Panc1 (cell line): ENCODE data around the gene ABI3BP. TPM values are rescaled to one million over a fixed set of nuclear protein-coding genes. Genes with fewer than 3 reads are reported as not detected.

Experiments used
- ATAC-seq: fragments of 200-7000 bp; cut with Tn5 transposase; 2 replicates; pipeline ENCODE4 v1.9.1; 2020; ENCODE audit warnings: mild to moderate bottlenecking, moderate library complexity
- BruUV-seq: library from RNA; stranded (reverse); fragments of 400-500 nt; replicated peaks from 2 replicates; lab custom pipeline; 2021; lab: Mats Ljungman, UMichigan
- CTCF ChIA-PET: fragments of 300-600 bp; sonication (Branson Sonifier 250); formaldehyde crosslinking; loops from one replicate; lab custom pipeline; 2022; ENCODE audit warnings: antibody characterized with exemption; lab: Charles Lee
- POLR2A ChIA-PET: fragments of 300-600 bp; sonication (Branson Sonifier 250); formaldehyde crosslinking; loops from one replicate; lab custom pipeline; 2022; ENCODE audit warnings: antibody characterized with exemption; lab: Charles Lee
- DNase-seq: peaks from one replicate; pipeline ENCODE4 v3.0.0-alpha.2; 2010; ENCODE audit warnings: low read depth, low spot score
- H3K27ac ChIP-seq: 2 replicates; pipeline ENCODE4 v1.5.1; 2011; ENCODE audit warnings: mild to moderate bottlenecking, low read length, inconsistent platforms
- H3K27me3 ChIP-seq: fragments of 200-500 bp; sonication (Bioruptor generic); 2 replicates; pipeline ENCODE4 v1.6.0; 2014; ENCODE audit warnings: low read length, inconsistent platforms; ENCODE audit not compliant: control insufficient read depth, insufficient read depth
- H3K36me3 ChIP-seq: fragments of 200-500 bp; sonication (Bioruptor generic); 2 replicates; pipeline ENCODE4 v1.5.1; 2014; ENCODE audit warnings: inconsistent platforms, mild to moderate bottlenecking, low read length, moderate library complexity; ENCODE audit not compliant: control insufficient read depth, insufficient read depth
- H3K4me1 ChIP-seq: 2 replicates; pipeline ENCODE4 v1.5.1; 2011; ENCODE audit warnings: inconsistent platforms, mild to moderate bottlenecking, low read length, moderate library complexity; ENCODE audit not compliant: control insufficient read depth, insufficient read depth
- H3K4me3 ChIP-seq, 2 experiments: 2 replicates each; pipeline ENCODE4 v1.5.1; 2011 to 2012; ENCODE audit warnings: low read depth in 2 of 2, low read length in 2 of 2, mild to moderate bottlenecking in 2 of 2, inconsistent platforms in 1 of 2, moderate library complexity in 1 of 2
- H3K9me3 ChIP-seq: fragments of 200-500 bp; sonication (Bioruptor generic); 2 replicates; pipeline ENCODE4 v1.5.1; 2014; ENCODE audit warnings: low read depth, mild to moderate bottlenecking, inconsistent platforms, low read length, moderate library complexity; ENCODE audit not compliant: control insufficient read depth, insufficient read depth
- CTCF ChIP-seq: fragments of 450-650 bp; IDR thresholded peaks from 2 replicates; pipeline ENCODE4 v1.5.1; 2017; ENCODE audit warnings: mild to moderate bottlenecking
- POLR2AphosphoS5 ChIP-seq: IDR thresholded peaks from 2 replicates; pipeline ENCODE4 v1.6.1; 2012; ENCODE audit warnings: mild to moderate bottlenecking, low read depth, low read length, moderate library complexity
- REST ChIP-seq, 2 experiments: IDR thresholded peaks; 2 replicates each; pipeline ENCODE4 v1.6.1; 2011 to 2012; ENCODE audit warnings: low read depth in 2 of 2, control low read depth in 1 of 2, low read length in 1 of 2, mild to moderate bottlenecking in 1 of 2, moderate library complexity in 1 of 2; ENCODE audit not compliant: insufficient read depth in 1 of 2
- SIN3A ChIP-seq: IDR thresholded peaks from 2 replicates; pipeline ENCODE4 v1.6.1; 2012; ENCODE audit warnings: low read depth, mild to moderate bottlenecking, low read length, moderate library complexity, borderline replicate concordance; ENCODE audit not compliant: insufficient read depth
- TCF7L2 ChIP-seq: IDR thresholded peaks from 2 replicates; pipeline ENCODE4 v1.6.1; 2011; ENCODE audit warnings: mild to moderate bottlenecking, low read depth, low read length, inconsistent platforms
- in situ Hi-C: cut with HindIII; loops from 2 replicates; pipeline ENCODE4 v1.10.0; 2016; ENCODE audit warnings: low sequenced_read_pairs, low pct_unique_long_range_greater_than_20kb
- intact Hi-C: fragments of 100-400 bp; cut with micrococcal nuclease; formaldehyde crosslinking; loops from one replicate; pipeline ENCODE4 v1.10.0; 2022; ENCODE audit not compliant: unreplicated experiment
- total RNA-seq: library from RNA; stranded (reverse); gene quantifications from one replicate; pipeline ENCODE4 v1.2.1, GENCODE V29; 2021; ENCODE audit not compliant: unreplicated experiment

The ABI3BP gene
- total RNA-seq, 1 experiment from 2014 or later = 0.21 TPM

- in situ Hi-C loops = no loop called here
- DNase-seq = no peak
- intact Hi-C loops = no loop called here
- TF ChIP-seq TCF7L2 (no peak), REST (IDR thresholded peaks at IDR 0.05; ENCODE audit: insufficient read depth in 1 of 2, low read depth in 2 of 2, low read length in 1 of 2) (no peak), POLR2AphosphoS5 (no peak), SIN3A (no peak), CTCF (no peak)
- Histone ChIP-seq H3K9me3 (no peaks in the 10 kb centered on the region), H3K4me1 (no peaks in the 10 kb centered on the region), H3K27me3 (peaks cover 5% of the 10 kb centered on the region; the same call in 1 of the 2 replicates), H3K27ac (no peak overlapping the region), H3K4me3 (no peak overlapping the region), H3K36me3 (no peaks in the 10 kb centered on the region)
- CTCF ChIA-PET = no interaction called here
- no peak for ATAC-seq
- no TSS peak for BruUV-seq
- POLR2A ChIA-PET = no interaction called here
Observed at GRCh38 chr3:100882571-100882984, 110.6 kb downstream of the ABI3BP start.

- no peak overlapping the region for H3K4me3 ChIP-seq
- in situ Hi-C loops = no loop called here
- no peaks in the 10 kb centered on the region for H3K9me3 ChIP-seq
- H3K4me1 ChIP-seq = no peaks in the 10 kb centered on the region
- intact Hi-C loops = no loop called here
- CTCF ChIA-PET = no interaction called here
- H3K27me3 ChIP-seq = peaks cover 3% of the 10 kb centered on the region; the same call in 1 of the 2 replicates
- H3K27ac ChIP-seq = no peak overlapping the region
- no peak for TF ChIP-seq POLR2AphosphoS5
- no peak for TF ChIP-seq TCF7L2
- TF ChIP-seq SIN3A = no peak
- no peak for TF ChIP-seq REST (IDR thresholded peaks at IDR 0.05; ENCODE audit: insufficient read depth in 1 of 2, low read depth in 2 of 2, low read length in 1 of 2)
- no peak for TF ChIP-seq CTCF
- no peaks in the 10 kb centered on the region for H3K36me3 ChIP-seq
- POLR2A ChIA-PET = no interaction called here
- ATAC-seq (no peak), DNase-seq (no peak)
- BruUV-seq = no TSS peak
Observed at GRCh38 chr3:100880845-100881244, 112.4 kb downstream of the ABI3BP start.
